B cell (primary cell): ENCODE data around the gene CFAP77. TPM values are rescaled to one million over a fixed set of nuclear protein-coding genes. Genes with fewer than 3 reads are reported as not detected.

Source experiments
- ATAC-seq: fragments of 200-7000 bp; cut with Tn5 transposase; one replicate; pipeline ENCODE4 v1.10.0; 2021; ENCODE audit warnings: low read depth, mild to moderate bottlenecking, moderate number of reproducible peaks, moderate library complexity
- CTCF ChIA-PET: fragments of 350-600 bp; sonication (Branson Sonifier 250); formaldehyde crosslinking; loops from one replicate; lab custom pipeline; 2021; ENCODE audit warnings: antibody characterized with exemption, inconsistent platforms; lab: Charles Lee
- POLR2A ChIA-PET: fragments of 350-600 bp; sonication (Branson Sonifier 250); formaldehyde crosslinking; loops from one replicate; lab custom pipeline; 2021; ENCODE audit warnings: antibody characterized with exemption; lab: Charles Lee
- DNase-seq: peaks from one replicate; pipeline ENCODE4 v3.0.0; 2013
- H2AFZ ChIP-seq: 2 replicates; pipeline ENCODE4 v1.6.1; 2012; ENCODE audit warnings: mild to moderate bottlenecking, low read depth, low read length; ENCODE audit not compliant: insufficient read depth, poor library complexity, severe bottlenecking
- H3K27ac ChIP-seq, 2 donors: 1 replicate in 1 of 2; 2 replicates in 1 of 2; pipeline ENCODE4 v1.5.1; 2012 to 2013; ENCODE audit warnings: low read length in 2 of 2, mild to moderate bottlenecking in 2 of 2, moderate library complexity in 1 of 2
- H3K27me3 ChIP-seq, 4 experiments: fragments of 200-600 bp in 1 of 4; sonication (generic) in 1 of 4; replicated peaks in 1 of 4; 1 replicate in 2 of 4; 2 replicates in 2 of 4; pipeline versions ENCODE4 v1.6.1 to v1.7.0; 2013 to 2016; ENCODE audit warnings: low read length in 3 of 4, mild to moderate bottlenecking in 2 of 4, mixed read lengths in 1 of 4, moderate library complexity in 1 of 4; ENCODE audit not compliant: insufficient read depth in 4 of 4, control insufficient read depth in 3 of 4; ENCODE audit errors: control extremely low read depth in 1 of 4
- H3K36me3 ChIP-seq, 2 experiments: replicated peaks in 1 of 2; 1 replicate in 1 of 2; 2 replicates in 1 of 2; pipeline versions ENCODE4 v1.6.1 to v1.7.1; 2013; ENCODE audit warnings: low read length in 1 of 2; ENCODE audit not compliant: insufficient read depth in 2 of 2, control insufficient read depth in 1 of 2; ENCODE audit errors: control extremely low read depth in 1 of 2, extremely low read depth in 1 of 2
- H3K4me1 ChIP-seq, 2 donors: fragments of 200-600 bp in 1 of 2; sonication (generic) in 1 of 2; 1 replicate in 1 of 2; 2 replicates in 1 of 2; pipeline versions ENCODE4 v1.5.1 to v1.6.1; 2013 to 2017; ENCODE audit warnings: low read length in 2 of 2; ENCODE audit not compliant: control insufficient read depth in 2 of 2, insufficient read depth in 2 of 2
- H3K4me2 ChIP-seq: replicated peaks from 2 replicates; pipeline ENCODE3; 2012; ENCODE audit warnings: mild to moderate bottlenecking, low read depth, low read length; ENCODE audit not compliant: poor library complexity, severe bottlenecking
- H3K4me3 ChIP-seq, 5 experiments: fragments of 200-600 bp in 1 of 5; sonication (generic) in 1 of 5; 1 replicate in 3 of 5; 2 replicates in 2 of 5; pipeline versions ENCODE4 v1.5.1 to v1.7.0; 2011 to 2016; ENCODE audit warnings: low read length in 4 of 5, mild to moderate bottlenecking in 4 of 5, low read depth in 2 of 5, control low read depth in 1 of 5, moderate library complexity in 1 of 5; ENCODE audit not compliant: insufficient read depth in 1 of 5; ENCODE audit errors: control extremely low read depth in 1 of 5, extremely low read depth in 1 of 5
- H3K79me2 ChIP-seq: fragments of 200-600 bp; sonication (generic); one replicate; pipeline ENCODE4 v1.6.0; 2016; ENCODE audit warnings: low read length; ENCODE audit not compliant: control insufficient read depth, insufficient read depth
- H3K9ac ChIP-seq: fragments of 200-600 bp; sonication (generic); 2 replicates; pipeline ENCODE4 v1.6.1; 2017; ENCODE audit warnings: mild to moderate bottlenecking, low read length, moderate library complexity
- H3K9me3 ChIP-seq, 3 donors: one replicate each; pipeline versions ENCODE4 v1.6.1 to v1.7.1; 2013; ENCODE audit warnings: low read length in 2 of 3; ENCODE audit not compliant: control insufficient read depth in 2 of 3, insufficient read depth in 1 of 3; ENCODE audit errors: control extremely low read depth in 1 of 3
- H4K20me1 ChIP-seq: 2 replicates; pipeline ENCODE4 v1.6.0; 2012; ENCODE audit warnings: mild to moderate bottlenecking, low read length; ENCODE audit not compliant: insufficient read depth, control insufficient read depth, poor library complexity, severe bottlenecking
- H3K27ac Mint-ChIP-seq: one replicate; pipeline ENCODE4 v1.8.0; 2021; ENCODE audit warnings: mixed read lengths
- H3K27me3 Mint-ChIP-seq: one replicate; pipeline ENCODE4 v1.8.0; 2021; ENCODE audit warnings: mixed read lengths
- H3K4me1 Mint-ChIP-seq: one replicate; pipeline ENCODE4 v1.8.0; 2021; ENCODE audit warnings: mixed read lengths
- H3K4me3 Mint-ChIP-seq: one replicate; pipeline ENCODE4 v1.8.0; 2021; ENCODE audit warnings: mixed read lengths
- H3K9me3 Mint-ChIP-seq: one replicate; pipeline ENCODE4 v1.8.0; 2022; ENCODE audit warnings: mixed read lengths; ENCODE audit not compliant: insufficient read depth
- EZH2 ChIP-seq: IDR thresholded peaks from 2 replicates; pipeline ENCODE4 v1.6.1; 2012; ENCODE audit warnings: borderline replicate concordance, low read depth, mild to moderate bottlenecking, moderate library complexity, low read length; ENCODE audit not compliant: insufficient read depth, poor library complexity, severe bottlenecking
- WGBS: methylation state at CpG from one replicate; pipeline ENCODE4 v1.1.5; 2013; ENCODE audit warnings: missing lambda C conversion rate; ENCODE audit not compliant: insufficient coverage; 5-methylcytosine and 5-hydroxymethylcytosine counted together
- intact Hi-C: fragments of 100-400 bp; cut with micrococcal nuclease; formaldehyde crosslinking; loops from one replicate; pipeline ENCODE4 v1.10.0; 2022
- polyA plus RNA-seq: library from polyadenylated mRNA; depleted of rRNA; stranded (reverse); fragments of >200 nt; gene quantifications from 2 replicates; pipeline ENCODE4 v1.2.3, GENCODE V29; 2012
- total RNA-seq, 2 donors: library from RNA; stranded (reverse); fragments of 120-200 nt in 1 of 2; gene quantifications; 1 replicate in 1 of 2; 2 replicates in 1 of 2; pipeline versions ENCODE4 v1.2.3 to v1.2.4, GENCODE V29; 2013 to 2022
- TF ChIP-seq, protein P1 (sequence below): fragments of 200-600 bp; IDR thresholded peaks from one replicate; pipeline ENCODE4 v1.8.0; 2022; ENCODE audit warnings: antibody characterized with exemption, mild to moderate bottlenecking

CFAP77 gene
- total and polyA plus RNA-seq, 2 donors (not counting 1 experiment from before 2014, with no cell fraction given), result not detected

GRCh38 chr9:132478353-132479050, 68.5 kb downstream of the CFAP77 start:
- Mint-ChIP-seq H3K9me3 (no peaks in the 10 kb centered on the region), H3K27ac (no peak overlapping the region), H3K27me3 (peaks cover 31% of the 10 kb centered on the region), H3K4me3 (no peak overlapping the region), H3K4me1 (no peaks in the 10 kb centered on the region)
- H3K9ac ChIP-seq, result no peak overlapping the region
- H3K36me3 ChIP-seq, result no peaks in the 10 kb centered on the region
- intact Hi-C loops, result no loop called here
- ChIA-PET CTCF (interaction anchor here (0.6 kb wide), 1 partner anchor 124 kb away, joined by 4 read pairs; no protein-coding TSS in a partner anchor), POLR2A (no interaction called here)
- DNase-seq (no peak), ATAC-seq (no peak)
- H3K79me2 ChIP-seq, result no peaks in the 10 kb centered on the region
- no peak overlapping the region for H3K4me2 ChIP-seq
- H3K9me3 ChIP-seq, result no peaks in the 10 kb centered on the region
- H3K4me1 ChIP-seq, result no peaks in the 10 kb centered on the region
- WGBS, result 85% methylated on average over 13 of the region's 15 CpGs
- H3K4me3 ChIP-seq, result no peak overlapping the region
- no peak for TF ChIP-seq EZH2
- TF ChIP-seq, protein P1, sequence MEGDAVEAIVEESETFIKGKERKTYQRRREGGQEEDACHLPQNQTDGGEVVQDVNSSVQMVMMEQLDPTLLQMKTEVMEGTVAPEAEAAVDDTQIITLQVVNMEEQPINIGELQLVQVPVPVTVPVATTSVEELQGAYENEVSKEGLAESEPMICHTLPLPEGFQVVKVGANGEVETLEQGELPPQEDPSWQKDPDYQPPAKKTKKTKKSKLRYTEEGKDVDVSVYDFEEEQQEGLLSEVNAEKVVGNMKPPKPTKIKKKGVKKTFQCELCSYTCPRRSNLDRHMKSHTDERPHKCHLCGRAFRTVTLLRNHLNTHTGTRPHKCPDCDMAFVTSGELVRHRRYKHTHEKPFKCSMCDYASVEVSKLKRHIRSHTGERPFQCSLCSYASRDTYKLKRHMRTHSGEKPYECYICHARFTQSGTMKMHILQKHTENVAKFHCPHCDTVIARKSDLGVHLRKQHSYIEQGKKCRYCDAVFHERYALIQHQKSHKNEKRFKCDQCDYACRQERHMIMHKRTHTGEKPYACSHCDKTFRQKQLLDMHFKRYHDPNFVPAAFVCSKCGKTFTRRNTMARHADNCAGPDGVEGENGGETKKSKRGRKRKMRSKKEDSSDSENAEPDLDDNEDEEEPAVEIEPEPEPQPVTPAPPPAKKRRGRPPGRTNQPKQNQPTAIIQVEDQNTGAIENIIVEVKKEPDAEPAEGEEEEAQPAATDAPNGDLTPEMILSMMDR, result no peak
- H4K20me1 ChIP-seq, result no peaks in the 10 kb centered on the region
- no peaks in the 10 kb centered on the region for H3K27me3 ChIP-seq
- no peak overlapping the region for H3K27ac ChIP-seq
- H2AFZ ChIP-seq, result no peak overlapping the region

- 97% methylated on average over 9 of the region's 10 CpGs for WGBS
- no peak overlapping the region for H3K4me3 ChIP-seq
- H3K9ac ChIP-seq, result no peak overlapping the region
- Mint-ChIP-seq H3K27me3 (peaks cover 26% of the 10 kb centered on the region), H3K4me1 (no peaks in the 10 kb centered on the region), H3K4me3 (no peak overlapping the region), H3K27ac (no peak overlapping the region), H3K9me3 (no peaks in the 10 kb centered on the region)
- H3K9me3 ChIP-seq, result no peaks in the 10 kb centered on the region
- intact Hi-C loops, result no loop called here
- H3K36me3 ChIP-seq, result no peaks in the 10 kb centered on the region
- no peak for TF ChIP-seq EZH2
- TF ChIP-seq, protein P1, result no peak
- ChIA-PET CTCF (no interaction called here), POLR2A (no interaction called here)
- no peak overlapping the region for H2AFZ ChIP-seq
- H3K79me2 ChIP-seq, result no peaks in the 10 kb centered on the region
- H3K4me1 ChIP-seq, result no peaks in the 10 kb centered on the region
- no peak overlapping the region for H3K4me2 ChIP-seq
- H4K20me1 ChIP-seq, result no peaks in the 10 kb centered on the region
- DNase-seq, result no peak
- H3K27ac ChIP-seq, result no peak overlapping the region
- ATAC-seq, result no peak
- peaks cover 0 to 5% (median 0%) of the 10 kb centered on the region in 4 experiments for H3K27me3 ChIP-seq
These were observed 69.7 kb downstream of the CFAP77 start for GRCh38 chr9:132479733-132480132.
